ENCODE data around the gene CSPG4. TPM values are rescaled to one million over a fixed set of nuclear protein-coding genes. Genes with fewer than 3 reads are reported as not detected.
A peak's percentile ranks its signal among the peaks of the same experiment; 100 is the strongest.

CSPG4 gene
- total and polyA plus RNA-seq, 9 of the 15 experiments (the other 6 are each of a cell fraction or from before 2014, with no cell fraction given), result under 0.01 to 0.07 (median 0.04) TPM; not detected in 5

GRCh38 chr15:75647370-75648155 is 65.1 kb downstream of the CSPG4 start, which contains the start of gene SNX33 (continued):
- no peak for TF ChIP-seq MCM2 (IDR thresholded peaks at IDR 0.05; ENCODE audit: low read depth)
- no peak for TF ChIP-seq TCF7L2 (IDR thresholded peaks at IDR 0.05; ENCODE audit: low read depth, low read length)
- no peak for TF ChIP-seq NFIX (CRISPR knock-in tag; IDR thresholded peaks at IDR 0.05; ENCODE audit: low read depth)
- TF ChIP-seq JUN (IDR thresholded peaks at IDR 0.05; ENCODE audit: borderline replicate concordance, low read depth, low read length), result no peak
- no peak for TF ChIP-seq JUN (CRISPR knock-in tag; IDR thresholded peaks at IDR 0.05; ENCODE audit: borderline replicate concordance)
- TF ChIP-seq FOXJ3 (CRISPR knock-in tag; IDR thresholded peaks at IDR 0.05), result no peak
- peak; percentile 64 to 76 (median 69) for TF ChIP-seq CTCF (IDR thresholded peaks at IDR 0.05 in 2 of 3, conservative IDR thresholded peaks at IDR 0.05 in 1 of 3; ENCODE audit: insufficient read depth in 2 of 3, low read depth in 1 of 3, low read length in 3 of 3)
- no peak for TF ChIP-seq TFAM (CRISPR knock-in tag; conservative IDR thresholded peaks at IDR 0.05)
- no peak for TF ChIP-seq U2AF1 (optimal IDR thresholded peaks at IDR 0.05; ENCODE audit: low read depth, low read length)
- TF ChIP-seq BRD4 (IDR thresholded peaks at IDR 0.05), result no peak
- no peak for TF ChIP-seq ZNF232 (CRISPR knock-in tag; IDR thresholded peaks at IDR 0.05)
- peak; percentile 49; the same call in 1 of the 2 replicates for TF ChIP-seq NKRF (IDR thresholded peaks at IDR 0.05; ENCODE audit: borderline replicate concordance)
- TF ChIP-seq CHD1 (IDR thresholded peaks at IDR 0.05; ENCODE audit: low read length), result no peak
- peak; percentile 83 for TF ChIP-seq ELF1 (tag; IDR thresholded peaks at IDR 0.05)
- no peak for TF ChIP-seq ZNF584 (CRISPR knock-in tag; IDR thresholded peaks at IDR 0.05; ENCODE audit: low read depth)
- no peak for TF ChIP-seq NFE2L1 (tag; IDR thresholded peaks at IDR 0.05; ENCODE audit: borderline replicate concordance, low read depth)
- TF ChIP-seq GABPB2 (CRISPR knock-in tag; conservative IDR thresholded peaks at IDR 0.05), result no peak
- no peak for TF ChIP-seq EZH2 (IDR thresholded peaks at IDR 0.05; ENCODE audit: borderline replicate concordance, low read depth, low read length)
- peak; percentile 39; the same call in 1 of the 2 replicates for TF ChIP-seq NFRKB (IDR thresholded peaks at IDR 0.05; ENCODE audit: low read depth)
- peak; percentile 42 for TF ChIP-seq TBP (optimal IDR thresholded peaks at IDR 0.05; ENCODE audit: low read depth, low read length)
- no peak for TF ChIP-seq SAP30 (IDR thresholded peaks at IDR 0.05; ENCODE audit: borderline replicate concordance, insufficient read depth, low read depth, low read length, poor library complexity, severe bottlenecking)
- no peak for TF ChIP-seq CBX3 (IDR thresholded peaks at IDR 0.05; ENCODE audit: borderline replicate concordance in 1 of 2, low read length in 2 of 2)
- no peak for TF ChIP-seq NFATC3 (IDR thresholded peaks at IDR 0.05)
- no peak for TF ChIP-seq TBL1XR1 (IDR thresholded peaks at IDR 0.05; ENCODE audit: low read length in 2 of 2)
- TF ChIP-seq SNRNP70 (optimal IDR thresholded peaks at IDR 0.05; ENCODE audit: low read depth, low read length), result no peak
- TF ChIP-seq SPI1 (IDR thresholded peaks at IDR 0.05; ENCODE audit: borderline replicate concordance, low read depth, low read length), result no peak
